HL-60 (cell line): ENCODE data around the gene PXDC1.
"Not testable (repeated sequence)": the region's sequence is repeated elsewhere in the genome, so short reads cannot be mapped to it uniquely, and the experiment has no call there.

Experiments used
- DNase-seq, 2 experiments: peaks; one replicate each; pipeline ENCODE4 v3.0.0-alpha.2; 2010 to 2020; ENCODE audit warnings: low read depth in 1 of 2, low spot score in 1 of 2
- H3K27ac ChIP-seq: fragments of 250-450 bp; sonication (Bioruptor Pico); replicated peaks from 2 replicates; pipeline ENCODE4 v1.5.1; 2020; ENCODE audit warnings: mild to moderate bottlenecking, moderate library complexity
- H3K27me3 ChIP-seq: fragments of 250-450 bp; sonication (Bioruptor Pico); 2 replicates; pipeline ENCODE4 v1.5.1; 2021; ENCODE audit warnings: mild to moderate bottlenecking, moderate library complexity; ENCODE audit not compliant: insufficient read depth, poor library complexity, severe bottlenecking
- H3K4me3 ChIP-seq: replicated peaks from 2 replicates; pipeline ENCODE4 v1.5.1; 2011; ENCODE audit warnings: mild to moderate bottlenecking, control low read depth, low read length; ENCODE audit not compliant: insufficient read depth
- GABPA ChIP-seq: IDR thresholded peaks from 2 replicates; pipeline ENCODE4 v1.6.1; 2012; ENCODE audit warnings: low read depth
- POLR2AphosphoS5 ChIP-seq: IDR thresholded peaks from 2 replicates; pipeline ENCODE4 v1.6.1; 2012; ENCODE audit warnings: low read depth
- SPI1 ChIP-seq: IDR thresholded peaks from 2 replicates; pipeline ENCODE4 v1.6.1; 2012; ENCODE audit warnings: low read depth, mild to moderate bottlenecking, borderline replicate concordance
- TF ChIP-seq, protein P1 (sequence below): IDR thresholded peaks from 2 replicates; pipeline ENCODE4 v1.6.1; 2012; ENCODE audit warnings: low read depth; ENCODE audit not compliant: insufficient replicate concordance
- TF ChIP-seq, protein P2 (sequence below): IDR thresholded peaks from one replicate; pipeline ENCODE4 v1.5.1; 2011; ENCODE audit warnings: low read length, control low read depth, inconsistent platforms; ENCODE audit not compliant: insufficient read depth

Gene PXDC1

DNA sequence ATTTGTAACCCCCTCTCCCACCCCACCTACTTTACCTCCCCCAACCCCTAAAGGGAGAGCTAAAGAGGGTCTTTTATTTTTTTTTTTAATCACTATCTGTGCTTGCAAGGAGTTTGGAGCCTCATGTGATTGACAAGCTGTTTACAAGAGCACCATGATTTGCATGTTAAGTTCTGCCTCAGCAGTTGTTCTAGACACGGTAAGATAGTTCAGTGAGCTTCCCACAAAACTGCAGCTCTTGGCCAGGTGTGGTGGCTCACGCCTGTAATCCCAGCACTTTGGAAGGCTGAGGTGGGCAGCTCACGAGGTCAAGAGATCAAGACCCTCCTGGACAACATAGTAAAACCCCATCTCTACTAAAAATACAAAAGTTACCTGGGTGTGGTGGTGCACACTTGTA lies 5.0 kb upstream of the PXDC1 start:
- no peak overlapping the region for H3K4me3 ChIP-seq
- DNase-seq: no peak
- TF ChIP-seq POLR2AphosphoS5 (no peak), SPI1 (no peak), GABPA (no peak)
- TF ChIP-seq, protein P1, sequence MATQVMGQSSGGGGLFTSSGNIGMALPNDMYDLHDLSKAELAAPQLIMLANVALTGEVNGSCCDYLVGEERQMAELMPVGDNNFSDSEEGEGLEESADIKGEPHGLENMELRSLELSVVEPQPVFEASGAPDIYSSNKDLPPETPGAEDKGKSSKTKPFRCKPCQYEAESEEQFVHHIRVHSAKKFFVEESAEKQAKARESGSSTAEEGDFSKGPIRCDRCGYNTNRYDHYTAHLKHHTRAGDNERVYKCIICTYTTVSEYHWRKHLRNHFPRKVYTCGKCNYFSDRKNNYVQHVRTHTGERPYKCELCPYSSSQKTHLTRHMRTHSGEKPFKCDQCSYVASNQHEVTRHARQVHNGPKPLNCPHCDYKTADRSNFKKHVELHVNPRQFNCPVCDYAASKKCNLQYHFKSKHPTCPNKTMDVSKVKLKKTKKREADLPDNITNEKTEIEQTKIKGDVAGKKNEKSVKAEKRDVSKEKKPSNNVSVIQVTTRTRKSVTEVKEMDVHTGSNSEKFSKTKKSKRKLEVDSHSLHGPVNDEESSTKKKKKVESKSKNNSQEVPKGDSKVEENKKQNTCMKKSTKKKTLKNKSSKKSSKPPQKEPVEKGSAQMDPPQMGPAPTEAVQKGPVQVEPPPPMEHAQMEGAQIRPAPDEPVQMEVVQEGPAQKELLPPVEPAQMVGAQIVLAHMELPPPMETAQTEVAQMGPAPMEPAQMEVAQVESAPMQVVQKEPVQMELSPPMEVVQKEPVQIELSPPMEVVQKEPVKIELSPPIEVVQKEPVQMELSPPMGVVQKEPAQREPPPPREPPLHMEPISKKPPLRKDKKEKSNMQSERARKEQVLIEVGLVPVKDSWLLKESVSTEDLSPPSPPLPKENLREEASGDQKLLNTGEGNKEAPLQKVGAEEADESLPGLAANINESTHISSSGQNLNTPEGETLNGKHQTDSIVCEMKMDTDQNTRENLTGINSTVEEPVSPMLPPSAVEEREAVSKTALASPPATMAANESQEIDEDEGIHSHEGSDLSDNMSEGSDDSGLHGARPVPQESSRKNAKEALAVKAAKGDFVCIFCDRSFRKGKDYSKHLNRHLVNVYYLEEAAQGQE: no peak
- TF ChIP-seq, protein P2, sequence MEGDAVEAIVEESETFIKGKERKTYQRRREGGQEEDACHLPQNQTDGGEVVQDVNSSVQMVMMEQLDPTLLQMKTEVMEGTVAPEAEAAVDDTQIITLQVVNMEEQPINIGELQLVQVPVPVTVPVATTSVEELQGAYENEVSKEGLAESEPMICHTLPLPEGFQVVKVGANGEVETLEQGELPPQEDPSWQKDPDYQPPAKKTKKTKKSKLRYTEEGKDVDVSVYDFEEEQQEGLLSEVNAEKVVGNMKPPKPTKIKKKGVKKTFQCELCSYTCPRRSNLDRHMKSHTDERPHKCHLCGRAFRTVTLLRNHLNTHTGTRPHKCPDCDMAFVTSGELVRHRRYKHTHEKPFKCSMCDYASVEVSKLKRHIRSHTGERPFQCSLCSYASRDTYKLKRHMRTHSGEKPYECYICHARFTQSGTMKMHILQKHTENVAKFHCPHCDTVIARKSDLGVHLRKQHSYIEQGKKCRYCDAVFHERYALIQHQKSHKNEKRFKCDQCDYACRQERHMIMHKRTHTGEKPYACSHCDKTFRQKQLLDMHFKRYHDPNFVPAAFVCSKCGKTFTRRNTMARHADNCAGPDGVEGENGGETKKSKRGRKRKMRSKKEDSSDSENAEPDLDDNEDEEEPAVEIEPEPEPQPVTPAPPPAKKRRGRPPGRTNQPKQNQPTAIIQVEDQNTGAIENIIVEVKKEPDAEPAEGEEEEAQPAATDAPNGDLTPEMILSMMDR: no peak
- no peak overlapping the region for H3K27ac ChIP-seq
- H3K27me3 ChIP-seq: peaks cover 20% of the 10 kb centered on the region

DNA sequence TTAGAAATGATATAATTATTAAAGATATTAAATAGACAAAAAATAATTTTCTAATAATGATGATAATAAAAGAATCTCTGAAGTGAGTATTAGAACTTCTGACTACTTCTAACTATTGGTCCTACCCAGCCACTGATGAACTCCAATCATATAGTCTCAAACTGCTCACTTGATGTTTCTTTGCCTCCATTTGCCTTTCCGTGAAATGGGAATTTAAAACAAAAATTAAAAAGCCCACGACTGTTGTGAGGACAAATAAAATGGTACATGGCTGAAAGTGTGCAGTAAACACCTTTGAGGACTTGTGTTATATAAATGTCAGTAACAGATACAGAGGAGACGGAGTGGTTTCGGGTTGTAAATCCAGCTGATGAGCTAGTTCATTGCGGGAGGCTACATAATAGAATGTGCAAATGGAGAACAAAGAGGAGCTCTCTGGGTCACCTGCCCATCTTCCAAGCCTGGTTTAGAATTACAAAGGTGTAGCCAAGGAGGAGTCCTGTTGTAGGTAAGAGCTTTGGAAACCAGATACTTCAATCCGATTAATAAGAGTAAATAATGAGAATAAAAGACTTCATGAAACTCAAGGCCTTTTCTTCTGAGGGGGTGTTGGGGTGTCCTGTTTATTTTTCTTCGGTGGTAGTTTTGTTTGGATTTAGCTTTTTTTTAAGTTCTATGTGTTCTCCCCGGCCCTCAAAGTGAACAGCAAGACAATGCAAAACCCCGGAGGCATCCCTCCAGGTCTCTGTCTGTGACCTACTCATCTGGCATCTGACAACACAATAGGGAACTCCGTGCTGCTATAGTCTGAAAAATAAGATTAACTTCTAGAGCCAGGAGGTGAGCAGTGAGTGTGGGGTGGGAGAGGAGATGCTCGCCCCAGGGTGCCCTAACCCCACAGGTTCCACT lies 4.4 kb upstream of the PXDC1 start:
- H3K27me3 ChIP-seq: peaks cover 24% of the 10 kb centered on the region
- TF ChIP-seq, protein P1: no peak
- TF ChIP-seq SPI1: no peak
- TF ChIP-seq GABPA: no peak
- no peak for TF ChIP-seq POLR2AphosphoS5
- TF ChIP-seq, protein P2: no peak
- no peak overlapping the region for H3K4me3 ChIP-seq
- H3K27ac ChIP-seq: no peak overlapping the region
- no peak for DNase-seq

DNA sequence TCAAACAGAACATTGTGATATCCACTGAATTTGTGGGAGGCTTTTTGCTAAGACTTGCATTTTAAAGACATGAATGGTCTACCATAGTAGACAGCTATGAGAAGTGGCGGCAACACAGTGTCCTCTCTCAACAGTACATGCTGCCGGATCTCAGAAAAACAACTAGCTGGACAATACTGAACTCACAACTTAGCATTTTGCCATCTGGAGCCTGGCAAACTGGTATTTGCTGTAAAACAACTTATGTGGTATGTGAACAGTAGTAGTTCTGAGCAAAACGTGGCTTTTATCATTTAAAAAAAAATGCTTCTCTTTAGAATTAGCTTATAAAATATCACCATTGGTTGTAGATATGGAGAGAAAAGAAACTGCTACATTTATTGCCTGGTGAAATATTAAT lies 3.3 kb upstream of the PXDC1 start:
- TF ChIP-seq GABPA (no peak), SPI1 (no peak), POLR2AphosphoS5 (no peak)
- TF ChIP-seq, protein P1: no peak
- TF ChIP-seq, protein P2: no peak
- no peak for DNase-seq
- Histone ChIP-seq H3K27me3 (peaks cover 33% of the 10 kb centered on the region), H3K27ac (no peak overlapping the region), H3K4me3 (no peak overlapping the region)

DNA sequence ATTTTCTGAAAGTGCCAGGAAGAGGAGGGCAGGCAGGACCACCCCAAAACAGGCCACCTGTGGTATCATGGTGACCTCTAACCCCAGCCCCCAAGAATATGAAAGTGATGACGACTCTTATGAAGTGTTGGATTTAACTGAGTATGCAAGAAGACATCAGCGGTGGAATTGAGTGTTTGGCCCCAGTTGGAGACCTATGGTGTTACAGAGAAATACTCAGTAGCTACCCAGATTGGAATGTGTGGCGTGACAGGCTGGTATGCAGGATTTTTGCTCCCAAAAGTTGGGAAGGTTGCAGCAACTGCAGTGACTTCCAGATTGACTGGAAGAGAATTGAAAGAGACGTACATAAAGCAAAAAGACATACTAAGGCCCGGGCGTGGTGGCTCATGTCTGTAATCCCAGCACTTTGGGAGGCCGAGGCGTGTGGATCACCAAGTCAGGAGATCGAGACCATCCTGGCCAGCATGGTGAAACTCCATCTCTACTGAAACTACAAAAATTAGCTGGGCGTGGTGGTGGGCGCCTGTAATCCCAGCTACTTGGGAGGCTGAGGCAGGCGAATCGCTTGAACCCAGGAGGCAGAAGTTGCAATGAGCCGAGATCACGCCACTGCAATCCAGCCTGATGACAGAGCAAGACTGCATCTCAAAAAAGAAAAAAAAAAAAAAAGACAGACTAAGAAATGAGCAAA lies 2.7 kb upstream of the PXDC1 start:
- not testable (repeated sequence) for H3K4me3 ChIP-seq

More for the DNA sequence above, 2.7 kb upstream of the PXDC1 start:
- DNase-seq, H3K27ac ChIP-seq: not testable (repeated sequence)
- peaks cover 39% of the 10 kb centered on the region for H3K27me3 ChIP-seq
